Measurements from ENCODE around the gene TIAM2. TPM values are rescaled to one million over a fixed set of nuclear protein-coding genes. Genes with fewer than 3 reads are reported as not detected.

The TIAM2 gene
- total RNA-seq, 2 experiments from 2014 or later, result 10.6 to 11.0 TPM

DNA sequence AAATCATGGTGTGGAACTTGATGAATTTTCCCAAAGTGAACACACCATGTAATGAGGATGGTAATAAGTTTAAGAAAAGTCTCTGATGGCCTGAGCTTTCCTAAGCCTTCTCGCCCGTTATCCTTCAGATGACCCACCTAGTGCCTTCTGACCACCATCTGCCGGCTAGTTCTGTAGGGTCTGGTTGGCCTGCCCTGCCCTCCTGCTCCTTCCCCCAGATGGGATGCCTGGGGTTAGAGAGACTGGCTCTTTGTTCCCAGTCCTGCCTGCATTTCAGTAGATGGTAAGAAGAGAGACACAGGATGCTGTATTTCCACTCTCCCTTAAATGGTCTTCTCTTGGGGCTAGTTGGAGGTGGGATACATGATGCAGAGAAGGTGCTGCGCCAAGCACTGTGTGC, 43.0 kb downstream of the TIAM2 start:
- no peaks in the 10 kb centered on the region for H3K36me3 Mint-ChIP-seq
- DNase-seq, result no peak
- no peak overlapping the region for H3K4me3 Mint-ChIP-seq
- H3K27ac Mint-ChIP-seq, result no peak overlapping the region
- POLR2A ChIA-PET, result no interaction called here
- CTCF ChIA-PET, result no interaction called here
- intact Hi-C loops (cut with micrococcal nuclease), result no loop called here
- no peaks in the 10 kb centered on the region for H3K4me1 Mint-ChIP-seq (ENCODE audit: low read depth)
- no peaks in the 10 kb centered on the region for H3K27me3 Mint-ChIP-seq
- H3K9me3 Mint-ChIP-seq, result no peaks in the 10 kb centered on the region

DNA sequence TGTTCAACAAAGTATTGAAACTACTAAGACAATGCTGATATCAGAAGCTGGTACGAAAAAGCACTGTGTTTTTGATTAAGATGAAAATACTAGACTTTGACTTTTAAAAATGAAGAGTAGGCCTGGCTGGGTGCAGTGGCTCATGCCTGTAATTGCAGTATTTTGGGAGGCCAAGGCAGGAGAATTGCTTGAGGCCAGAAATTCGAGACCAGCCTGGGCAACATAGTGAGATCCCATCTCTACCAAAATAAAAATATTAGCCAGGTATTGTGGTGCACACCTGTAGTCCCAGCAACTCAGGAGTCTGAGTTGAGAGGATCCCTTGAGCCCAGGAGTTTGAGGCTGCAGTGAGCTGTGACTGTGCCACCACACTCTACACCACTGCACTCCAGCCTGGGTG, 43.4 kb downstream of the TIAM2 start:
- ChIA-PET CTCF (no interaction called here), POLR2A (no interaction called here)
- Mint-ChIP-seq H3K9me3 (no peaks in the 10 kb centered on the region), H3K27ac (no peak overlapping the region), H3K4me3 (no peak overlapping the region), H3K27me3 (no peaks in the 10 kb centered on the region), H3K4me1 (ENCODE audit: low read depth) (no peaks in the 10 kb centered on the region), H3K36me3 (no peaks in the 10 kb centered on the region)
- intact Hi-C loops (cut with micrococcal nuclease), result no loop called here
- DNase-seq, result no peak

DNA sequence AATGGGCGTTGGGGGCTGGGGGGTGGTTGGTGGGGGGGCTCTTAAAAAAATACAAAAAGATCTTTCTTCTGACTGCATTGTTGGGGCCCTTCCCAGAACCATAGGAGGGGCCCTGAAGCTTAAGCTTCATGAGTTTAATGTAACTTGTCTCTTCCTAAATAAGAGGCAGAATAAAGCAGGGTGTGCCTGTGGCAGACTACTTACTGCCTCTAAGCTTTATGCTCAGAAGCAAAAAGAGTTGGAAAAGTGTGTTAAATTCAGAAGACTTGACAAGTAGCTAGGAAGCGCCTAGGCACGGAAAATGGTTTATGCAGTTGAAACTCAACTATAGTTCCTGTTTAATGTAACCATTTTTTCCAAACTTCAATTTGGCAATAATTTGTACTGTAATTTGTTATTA, 44.5 kb downstream of the TIAM2 start:
- Mint-ChIP-seq H3K27ac (no peak overlapping the region), H3K27me3 (no peaks in the 10 kb centered on the region), H3K4me3 (no peak overlapping the region), H3K9me3 (no peaks in the 10 kb centered on the region), H3K4me1 (ENCODE audit: low read depth) (peaks cover 1% of the 10 kb centered on the region), H3K36me3 (no peaks in the 10 kb centered on the region)
- intact Hi-C loops (cut with micrococcal nuclease), result no loop called here
- no peak for DNase-seq
- ChIA-PET CTCF (no interaction called here), POLR2A (no interaction called here)

DNA sequence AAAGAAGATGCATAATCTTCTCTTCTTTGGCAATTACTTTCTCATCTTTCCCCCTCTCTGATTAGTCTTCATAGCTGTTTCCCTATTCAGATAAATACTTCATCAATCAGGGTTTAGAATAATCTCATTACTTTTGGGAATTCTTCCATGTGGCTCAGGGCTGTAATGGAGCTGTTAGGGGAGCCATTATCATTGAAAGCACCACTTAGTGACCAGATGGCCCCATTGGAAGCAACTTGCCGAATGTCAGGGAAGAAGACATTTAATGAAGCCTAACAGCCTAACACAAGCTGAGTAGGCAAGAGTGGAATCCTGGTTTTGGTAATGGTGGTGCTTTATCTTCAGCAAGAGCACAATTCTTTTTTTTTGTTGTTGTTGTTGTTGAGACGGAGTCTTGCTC, 45.0 kb downstream of the TIAM2 start:
- H3K36me3 Mint-ChIP-seq, result no peaks in the 10 kb centered on the region
- H3K4me3 Mint-ChIP-seq, result no peak overlapping the region
- no peak overlapping the region for H3K27ac Mint-ChIP-seq
- no peaks in the 10 kb centered on the region for H3K27me3 Mint-ChIP-seq
- no peak for DNase-seq
- H3K4me1 Mint-ChIP-seq (ENCODE audit: low read depth), result peaks cover 3% of the 10 kb centered on the region
- ChIA-PET POLR2A (no interaction called here), CTCF (interaction anchor here (0.8 to 1.2 kb wide), 2 partner anchors 133 to 149 kb away, joined by 3 read pairs; no protein-coding TSS in a partner anchor)
- intact Hi-C loops (cut with micrococcal nuclease), result no loop called here
- H3K9me3 Mint-ChIP-seq, result no peaks in the 10 kb centered on the region

DNA sequence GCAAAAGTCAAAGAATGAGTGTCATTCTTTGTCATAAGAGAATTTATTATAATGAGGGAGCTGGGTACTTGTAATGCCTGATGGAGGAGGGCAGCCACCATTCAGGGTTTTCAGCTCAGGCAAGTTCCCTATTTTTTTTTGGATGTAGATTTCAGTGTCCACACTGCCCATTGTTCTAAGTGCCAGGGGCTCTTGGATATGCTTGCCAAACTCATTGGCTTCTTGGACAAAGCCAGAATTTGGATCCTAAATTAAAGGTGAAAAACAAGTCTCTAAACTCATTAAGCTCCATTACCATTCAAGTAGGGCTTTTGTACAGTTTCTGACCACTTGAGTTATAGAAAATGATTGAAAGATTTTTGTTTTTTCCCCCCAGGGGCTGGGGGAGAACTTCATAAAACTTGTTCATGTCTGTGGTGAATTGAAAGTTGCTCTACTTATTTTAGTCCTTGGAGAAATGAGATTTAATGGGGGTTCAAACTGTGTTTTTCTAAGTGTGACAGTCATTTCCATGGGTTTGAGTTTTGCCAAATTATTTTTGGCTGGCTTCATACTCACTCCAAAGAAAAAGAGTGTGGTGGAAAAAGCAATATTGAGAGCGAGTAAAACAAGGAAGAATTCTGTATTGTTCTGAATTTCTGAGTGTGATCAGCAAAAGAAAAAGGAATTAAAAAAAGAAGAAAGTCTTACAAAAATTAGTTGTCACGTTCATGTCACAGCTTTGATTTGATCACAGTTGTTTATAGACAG, 46.0 kb downstream of the TIAM2 start:
- intact Hi-C loops (cut with micrococcal nuclease), result no loop called here
- no peaks in the 10 kb centered on the region for H3K9me3 Mint-ChIP-seq
- no peaks in the 10 kb centered on the region for H3K36me3 Mint-ChIP-seq
- DNase-seq, result no peak
- peaks cover 3% of the 10 kb centered on the region for H3K4me1 Mint-ChIP-seq (ENCODE audit: low read depth)
- H3K4me3 Mint-ChIP-seq, result no peak overlapping the region
- CTCF ChIA-PET, result interaction anchor here (0.8 to 1.2 kb wide), 2 partner anchors 132 to 148 kb away, joined by 3 read pairs; no protein-coding TSS in a partner anchor
- POLR2A ChIA-PET, result interaction anchor here (0.6 kb wide), 1 partner anchor 467 kb away, joined by 3 read pairs; no protein-coding TSS in a partner anchor
- H3K27ac Mint-ChIP-seq, result no peak overlapping the region
- no peaks in the 10 kb centered on the region for H3K27me3 Mint-ChIP-seq

DNA sequence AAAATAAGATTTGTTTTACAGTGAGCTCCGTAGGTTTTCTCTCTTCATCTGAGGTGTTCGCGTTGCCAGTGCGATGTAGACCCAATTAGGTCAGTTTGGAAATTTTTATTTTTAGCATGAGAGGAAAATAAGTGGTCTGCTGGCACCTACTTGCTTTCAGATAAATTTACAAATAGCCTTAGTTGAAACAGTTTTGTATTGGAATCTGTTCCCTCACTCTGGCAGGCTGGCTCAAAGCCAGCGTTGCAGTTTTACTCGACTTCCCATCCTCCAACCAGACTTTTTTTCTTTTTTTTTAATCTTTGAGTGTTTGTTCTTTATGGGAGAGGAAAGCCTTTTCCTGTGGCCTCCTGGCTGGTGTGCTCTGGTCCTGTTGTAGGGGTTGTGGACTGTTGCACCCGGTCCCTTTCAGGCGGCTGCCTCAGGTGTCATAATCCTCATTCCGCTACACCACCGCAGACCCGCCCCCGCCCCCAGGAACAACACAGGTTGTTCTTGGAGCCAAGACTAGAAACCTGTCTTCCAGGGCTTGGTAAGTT, 46.7 kb downstream of the TIAM2 start:
- POLR2A ChIA-PET, result no interaction called here
- Mint-ChIP-seq H3K27ac (no peak overlapping the region), H3K4me3 (no peak overlapping the region), H3K36me3 (no peaks in the 10 kb centered on the region), H3K9me3 (no peaks in the 10 kb centered on the region), H3K4me1 (ENCODE audit: low read depth) (peaks cover 3% of the 10 kb centered on the region), H3K27me3 (no peaks in the 10 kb centered on the region)
- DNase-seq, result no peak
- intact Hi-C loops (cut with micrococcal nuclease), result no loop called here
- CTCF ChIA-PET, result no interaction called here

DNA sequence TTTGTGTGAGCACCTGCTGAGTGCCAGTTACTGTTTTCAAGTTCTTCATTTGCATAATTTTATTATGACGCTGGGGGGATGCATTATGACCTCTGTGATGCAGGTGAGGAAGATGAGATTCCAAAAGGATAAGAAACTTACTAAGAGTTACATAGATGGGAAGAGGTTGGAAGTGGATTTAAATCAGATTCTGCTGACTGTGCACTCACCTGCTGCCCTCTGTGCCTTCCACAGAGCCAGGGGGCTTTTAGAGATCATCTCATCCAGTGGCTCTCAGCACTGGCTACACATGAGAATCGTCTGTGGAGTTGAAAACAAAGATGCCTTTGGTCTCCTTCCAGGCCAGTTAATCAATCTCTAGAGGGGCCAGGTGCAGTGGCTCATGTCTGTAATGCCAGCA, 47.9 kb downstream of the TIAM2 start:
- no peak for DNase-seq
- Mint-ChIP-seq H3K4me1 (ENCODE audit: low read depth) (peaks cover 3% of the 10 kb centered on the region), H3K27ac (no peak overlapping the region), H3K9me3 (no peaks in the 10 kb centered on the region), H3K36me3 (no peaks in the 10 kb centered on the region), H3K4me3 (no peak overlapping the region), H3K27me3 (no peaks in the 10 kb centered on the region)
- ChIA-PET CTCF (no interaction called here), POLR2A (no interaction called here)
- intact Hi-C loops (cut with micrococcal nuclease), result no loop called here

DNA sequence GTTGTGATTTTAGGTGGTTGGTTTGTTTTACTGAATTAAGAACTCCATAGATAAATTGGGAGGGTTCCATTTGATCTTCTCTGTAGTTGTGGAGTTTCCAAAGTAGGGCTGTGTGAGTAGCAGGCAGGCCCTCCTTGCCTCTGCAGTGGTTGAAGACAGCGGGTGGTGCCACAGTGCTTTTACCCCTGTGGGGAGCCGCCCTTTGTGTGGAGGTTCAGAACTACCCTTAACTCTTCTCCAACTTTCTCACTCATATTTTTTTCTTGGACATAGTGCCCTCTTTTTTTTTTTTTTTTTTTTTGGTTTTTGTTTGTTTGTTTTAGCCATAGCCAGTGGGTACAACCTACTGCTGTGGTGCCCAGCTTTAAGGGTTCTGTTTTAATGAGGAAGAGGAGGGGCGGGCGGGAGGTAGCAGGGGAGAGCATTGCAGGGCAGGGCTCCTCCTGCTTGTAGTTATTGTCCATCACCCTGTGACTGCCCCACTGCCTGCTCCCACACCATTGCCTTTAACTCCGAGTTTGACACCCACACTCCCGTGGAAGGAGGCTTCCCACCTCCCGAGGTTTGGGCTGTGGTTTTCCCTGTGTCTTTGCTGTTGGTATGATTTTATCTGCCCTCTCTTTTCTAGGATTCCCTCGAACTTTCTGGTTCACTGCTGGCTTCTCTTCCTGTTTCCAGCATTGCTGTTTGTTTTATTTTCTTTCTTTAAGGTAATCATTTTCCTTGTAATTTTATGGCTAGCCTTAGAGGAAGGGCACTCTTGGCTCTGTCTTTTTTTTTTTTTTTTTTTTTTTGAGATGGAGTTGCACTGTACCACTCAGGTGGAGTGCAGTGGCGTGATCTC, 50.7 kb downstream of the TIAM2 start:
- DNase-seq, result no peak
- no peaks in the 10 kb centered on the region for H3K36me3 Mint-ChIP-seq
- no peak overlapping the region for H3K4me3 Mint-ChIP-seq
- CTCF ChIA-PET, result no interaction called here
- H3K4me1 Mint-ChIP-seq (ENCODE audit: low read depth), result peaks cover 20% of the 10 kb centered on the region
- H3K9me3 Mint-ChIP-seq, result no peaks in the 10 kb centered on the region
- intact Hi-C loops (cut with micrococcal nuclease), result no loop called here
- no peak overlapping the region for H3K27ac Mint-ChIP-seq
- H3K27me3 Mint-ChIP-seq, result no peaks in the 10 kb centered on the region
- POLR2A ChIA-PET, result interaction anchor here (0.6 kb wide), 1 partner anchor 34 kb away, joined by 5 read pairs; no protein-coding TSS in a partner anchor

DNA sequence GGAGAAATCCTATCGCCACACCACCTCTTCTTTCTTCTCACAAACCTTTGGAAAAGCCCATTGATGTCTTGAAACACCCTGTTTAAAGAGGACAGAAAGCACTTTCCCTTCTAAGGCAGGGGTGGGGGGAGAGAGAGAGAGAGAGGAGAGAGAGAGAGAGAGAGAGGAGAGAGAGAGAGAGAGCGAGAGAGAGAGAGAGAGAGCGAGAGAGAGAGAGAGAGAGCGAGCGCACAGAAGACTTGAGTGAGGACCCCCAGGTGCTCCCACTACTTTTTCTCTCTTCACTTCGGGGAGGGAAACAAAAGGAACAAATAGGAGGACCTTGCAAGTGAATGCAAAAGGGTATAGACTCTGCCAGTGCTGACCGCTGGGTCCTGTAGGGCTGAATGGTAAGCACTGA, 52.4 kb downstream of the TIAM2 start:
- H3K9me3 Mint-ChIP-seq, result no peaks in the 10 kb centered on the region
- no peaks in the 10 kb centered on the region for H3K36me3 Mint-ChIP-seq
- intact Hi-C loops (cut with micrococcal nuclease), result no loop called here
- ChIA-PET POLR2A (no interaction called here), CTCF (interaction anchor here (0.6 kb wide), 1 partner anchor 125 kb away, joined by 3 read pairs; no protein-coding TSS in a partner anchor)
- no peak overlapping the region for H3K27ac Mint-ChIP-seq
- H3K27me3 Mint-ChIP-seq, result no peaks in the 10 kb centered on the region
- no peak overlapping the region for H3K4me3 Mint-ChIP-seq
- peaks cover 28% of the 10 kb centered on the region for H3K4me1 Mint-ChIP-seq (ENCODE audit: low read depth)
- DNase-seq, result no peak

DNA sequence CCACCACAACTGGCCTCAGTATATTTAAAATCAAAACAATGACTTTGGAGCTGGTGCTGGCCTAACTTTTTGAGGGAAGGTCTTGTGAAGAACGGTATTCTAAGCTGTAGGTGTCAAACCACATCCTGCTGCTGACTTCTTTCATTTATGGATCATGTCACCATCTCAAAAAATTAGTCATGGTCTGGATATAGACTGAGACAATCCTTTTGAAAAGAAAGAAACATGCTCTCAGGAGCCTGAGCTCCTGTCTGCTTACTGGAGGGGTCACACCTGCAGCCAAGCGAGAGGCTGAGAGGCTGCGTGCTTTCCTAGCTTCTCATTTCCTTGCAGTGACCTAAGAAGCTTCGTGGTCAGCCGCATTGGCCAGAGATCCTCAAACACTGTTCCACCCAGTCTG, 55.2 kb downstream of the TIAM2 start:
- no peaks in the 10 kb centered on the region for H3K36me3 Mint-ChIP-seq
- peaks cover 25% of the 10 kb centered on the region for H3K4me1 Mint-ChIP-seq (ENCODE audit: low read depth)
- H3K27ac Mint-ChIP-seq, result peak overlapping the region; percentile 85
- peak overlapping the region; percentile 14 for H3K4me3 Mint-ChIP-seq
- DNase-seq, result peak; percentile 62
- H3K27me3 Mint-ChIP-seq, result no peaks in the 10 kb centered on the region
- no peaks in the 10 kb centered on the region for H3K9me3 Mint-ChIP-seq
- POLR2A ChIA-PET, result interaction anchor here (0.9 to 2.7 kb wide), 2 partner anchors 121 to 277 kb away, joined by 3 to 8 read pairs; no protein-coding TSS in a partner anchor
- intact Hi-C loops (cut with micrococcal nuclease), result loop anchor here (1.0 to 5.0 kb wide), 7 partner anchors 30 to 368 kb away; no protein-coding TSS in a partner anchor
- CTCF ChIA-PET, result interaction anchor here (0.8 to 2.0 kb wide), 6 partner anchors 104 to 198 kb away, joined by 3 to 6 read pairs (median 4); no protein-coding TSS in a partner anchor

DNA sequence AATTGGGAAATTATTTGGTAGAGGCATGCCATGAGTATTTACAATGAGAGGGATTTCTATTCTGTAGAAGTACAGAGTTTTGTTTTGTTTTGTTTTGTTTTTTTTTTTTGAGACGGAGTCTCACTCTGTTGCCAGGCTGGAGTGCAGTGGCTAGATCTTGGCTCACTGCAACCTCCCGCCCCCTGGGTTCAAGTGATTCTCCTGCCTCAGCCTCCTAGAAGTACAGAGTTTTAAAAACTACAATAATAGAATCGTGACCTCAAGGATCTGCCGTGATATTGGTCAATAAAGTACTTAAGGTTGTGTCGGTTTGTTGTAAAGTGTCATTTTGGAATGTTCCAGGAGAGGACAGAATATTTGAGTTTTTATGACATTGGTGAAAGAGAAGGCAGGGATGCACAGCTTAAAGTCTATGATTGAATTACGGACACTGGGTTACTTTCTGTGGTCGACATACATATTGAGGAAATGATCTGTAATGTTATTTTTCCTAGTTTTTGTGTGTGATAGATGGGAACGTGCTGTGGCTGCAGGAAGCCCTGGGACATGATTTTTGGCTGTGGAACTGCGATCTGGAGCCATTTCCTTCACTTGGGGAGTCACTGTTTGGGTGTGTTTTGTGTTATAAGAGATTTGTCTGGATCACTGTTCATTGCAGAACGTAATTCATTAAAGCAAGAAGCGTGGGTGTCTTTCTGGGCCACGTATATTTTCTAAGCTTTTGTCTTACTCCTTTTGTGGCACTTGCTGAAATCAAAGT, 59.6 kb downstream of the TIAM2 start:
- no peaks in the 10 kb centered on the region for H3K36me3 Mint-ChIP-seq
- no peak overlapping the region for H3K4me3 Mint-ChIP-seq
- H3K4me1 Mint-ChIP-seq (ENCODE audit: low read depth), result peaks cover 21% of the 10 kb centered on the region
- CTCF ChIA-PET, result no interaction called here
- H3K27ac Mint-ChIP-seq, result no peak overlapping the region
- POLR2A ChIA-PET, result no interaction called here
- intact Hi-C loops (cut with micrococcal nuclease), result loop anchor here (5.0 kb wide), 1 partner anchor 63 kb away; no protein-coding TSS in a partner anchor
- no peaks in the 10 kb centered on the region for H3K27me3 Mint-ChIP-seq
- H3K9me3 Mint-ChIP-seq, result no peaks in the 10 kb centered on the region
- no peak for DNase-seq

DNA sequence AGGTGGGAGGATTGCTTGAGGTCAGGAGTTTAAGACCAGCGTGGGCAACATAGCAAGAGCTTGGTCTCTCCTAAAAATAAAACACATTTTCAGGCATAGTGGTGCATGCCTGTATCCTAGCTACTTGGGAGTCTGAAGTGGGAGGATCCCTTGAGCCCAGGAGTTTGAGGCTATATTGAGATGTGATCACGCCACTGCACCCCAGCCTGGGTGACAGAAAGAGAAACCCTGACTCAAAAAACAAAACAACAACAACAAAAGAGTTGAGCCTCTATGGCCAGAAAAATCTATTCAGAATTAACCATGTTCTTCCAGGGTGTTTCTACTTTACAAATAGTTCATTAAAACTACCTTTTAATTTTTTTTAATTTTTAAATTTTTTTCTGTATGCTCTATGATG, 60.6 kb downstream of the TIAM2 start:
- Mint-ChIP-seq H3K27ac (no peak overlapping the region), H3K27me3 (no peaks in the 10 kb centered on the region), H3K4me1 (ENCODE audit: low read depth) (peaks cover 11% of the 10 kb centered on the region), H3K9me3 (no peaks in the 10 kb centered on the region), H3K36me3 (no peaks in the 10 kb centered on the region), H3K4me3 (no peak overlapping the region)
- no peak for DNase-seq
- CTCF ChIA-PET, result no interaction called here
- intact Hi-C loops (cut with micrococcal nuclease), result no loop called here
- POLR2A ChIA-PET, result no interaction called here

Measured in activated CD4-positive, alpha-beta memory T cell treated with anti-CD3 and anti-CD28 coated beads for 36 hours (primary cell).